H1 (cell line): ENCODE data around the gene AIMP1. TPM values are rescaled to one million over a fixed set of nuclear protein-coding genes. Genes with fewer than 3 reads are reported as not detected.

Source experiments
- CBX8 ChIP-seq: fragments of 300-800, 300-1000 bp; sonication (generic); IDR thresholded peaks from 2 replicates; pipeline ENCODE4 v1.7.1; 2016; ENCODE audit warnings: low read depth, low read length, borderline replicate concordance
- CHD1 ChIP-seq: IDR thresholded peaks from 2 replicates; pipeline ENCODE4 v1.6.1; 2012; ENCODE audit warnings: low read depth, low read length, improper control_type of control experiment
- CREB1 ChIP-seq: IDR thresholded peaks from 2 replicates; pipeline ENCODE4 v1.6.1; 2012; ENCODE audit warnings: inconsistent platforms
- RFX5 ChIP-seq: IDR thresholded peaks from 2 replicates; pipeline ENCODE4 v1.6.1; 2011; ENCODE audit warnings: low read depth, low read length, improper control_type of control experiment, borderline replicate concordance
- RXRA ChIP-seq: IDR thresholded peaks from 2 replicates; pipeline ENCODE4 v1.6.1; 2011; ENCODE audit warnings: low read depth, mild to moderate bottlenecking, low read length, moderate library complexity; ENCODE audit not compliant: insufficient read depth
- SP2 ChIP-seq: IDR thresholded peaks from 2 replicates; pipeline ENCODE4 v1.6.1; 2012; ENCODE audit warnings: mild to moderate bottlenecking, low read length, inconsistent platforms
- polyA plus RNA-seq, 7 experiments: library from polyadenylated mRNA; depleted of rRNA in 3 of 7; stranded (reverse) in 5 of 7; unstranded in 2 of 7; fragments of >200 nt in 5 of 7; fragments of 200-250 nt in 2 of 7; gene quantifications; 1 replicate in 5 of 7; 2 replicates in 1 of 7; 4 replicates in 1 of 7; pipeline versions ENCODE4 v1.2.1 to v1.2.3, GENCODE V29; 2011 to 2013; ENCODE audit warnings: missing spikeins in 2 of 7, mixed read lengths in 2 of 7
- total RNA-seq: library from RNA; stranded (reverse); fragmentation: NEBNext Ultra II Directional; extraction: Animal tissue kit (Norgen Biotek cat#: 25700); gene quantifications from 2 replicates; pipeline ENCODE4 v1.2.1, GENCODE V29; 2021
- TF ChIP-seq, protein P1 (sequence below), 3 experiments: IDR thresholded peaks; 1 replicate in 2 of 3; 2 replicates in 1 of 3; pipeline versions ENCODE4 v1.5.1 to v1.6.1; 2011; ENCODE audit warnings: low read length in 3 of 3, mild to moderate bottlenecking in 3 of 3, inconsistent platforms in 2 of 3, low read depth in 1 of 3, moderate library complexity in 1 of 3; ENCODE audit not compliant: insufficient read depth in 1 of 3; ENCODE audit errors: control extremely low read depth in 1 of 3

The AIMP1 gene
- total and polyA plus RNA-seq, 2 of the 8 experiments (the other 6 are each of a cell fraction or from before 2014, with no cell fraction given) = 7.9 to 54.6 TPM

DNA sequence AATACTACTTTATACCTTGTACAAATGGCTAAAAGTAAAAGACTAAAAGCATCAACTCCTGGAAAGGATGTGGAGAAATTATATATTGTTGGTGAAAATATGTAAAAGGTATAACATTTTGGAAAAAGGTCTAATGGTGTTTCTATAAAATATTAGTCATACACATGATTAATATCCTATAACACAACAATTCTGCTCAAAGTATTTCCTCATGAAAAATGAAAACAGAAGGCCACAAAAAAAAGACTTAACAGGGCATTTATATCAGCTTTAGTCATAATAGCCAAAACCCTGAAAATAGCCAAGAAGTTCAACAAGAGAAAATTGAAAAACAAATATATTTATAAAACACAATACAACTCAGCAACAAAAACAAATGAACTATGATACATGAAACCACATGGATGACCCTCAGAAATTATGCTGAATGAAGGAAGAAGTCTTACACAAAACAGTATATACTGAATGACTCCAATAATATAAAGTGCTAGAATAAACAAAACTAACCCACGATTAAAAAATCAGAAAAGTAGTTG is 39.1 kb upstream of the AIMP1 start (continued):
- TF ChIP-seq, protein P1, sequence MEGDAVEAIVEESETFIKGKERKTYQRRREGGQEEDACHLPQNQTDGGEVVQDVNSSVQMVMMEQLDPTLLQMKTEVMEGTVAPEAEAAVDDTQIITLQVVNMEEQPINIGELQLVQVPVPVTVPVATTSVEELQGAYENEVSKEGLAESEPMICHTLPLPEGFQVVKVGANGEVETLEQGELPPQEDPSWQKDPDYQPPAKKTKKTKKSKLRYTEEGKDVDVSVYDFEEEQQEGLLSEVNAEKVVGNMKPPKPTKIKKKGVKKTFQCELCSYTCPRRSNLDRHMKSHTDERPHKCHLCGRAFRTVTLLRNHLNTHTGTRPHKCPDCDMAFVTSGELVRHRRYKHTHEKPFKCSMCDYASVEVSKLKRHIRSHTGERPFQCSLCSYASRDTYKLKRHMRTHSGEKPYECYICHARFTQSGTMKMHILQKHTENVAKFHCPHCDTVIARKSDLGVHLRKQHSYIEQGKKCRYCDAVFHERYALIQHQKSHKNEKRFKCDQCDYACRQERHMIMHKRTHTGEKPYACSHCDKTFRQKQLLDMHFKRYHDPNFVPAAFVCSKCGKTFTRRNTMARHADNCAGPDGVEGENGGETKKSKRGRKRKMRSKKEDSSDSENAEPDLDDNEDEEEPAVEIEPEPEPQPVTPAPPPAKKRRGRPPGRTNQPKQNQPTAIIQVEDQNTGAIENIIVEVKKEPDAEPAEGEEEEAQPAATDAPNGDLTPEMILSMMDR (IDR thresholded peaks at IDR 0.05; ENCODE audit: control extremely low read depth in 1 of 3, insufficient read depth in 1 of 3, low read depth in 1 of 3, low read length in 3 of 3) = no peak
- TF ChIP-seq CREB1 (no peak), CHD1 (no peak), SP2 (no peak), RXRA (no peak), RFX5 (no peak), CBX8 (no peak)
